Right lobe of liver (tissue), 6 donors: ENCODE results near the gene TMEM175. TPM values are rescaled to one million over a fixed set of nuclear protein-coding genes. Genes with fewer than 3 reads are reported as not detected.
A peak's percentile ranks its signal among the peaks of the same experiment; 100 is the strongest.

ENCODE experiments used
- ATAC-seq, 4 donors: fragments of 200-7000 bp; cut with Tn5 transposase; one replicate each; pipeline ENCODE4 v1.9.1; 2020; ENCODE audit warnings: mild to moderate bottlenecking in 4 of 4, moderate library complexity in 4 of 4
- DNase-seq, 3 donors: peaks; one replicate each; pipeline ENCODE4 v3.0.0-alpha.2; 2020
- H3K27ac ChIP-seq, 3 donors: fragments of 200-600 bp; one replicate each; pipeline ENCODE4 v1.8.0; 2022
- H3K27me3 ChIP-seq, 2 donors: fragments of 200-600 bp; one replicate each; pipeline ENCODE4 v1.8.0; 2022
- H3K36me3 ChIP-seq, 4 donors: fragments of 200-600 bp; sonication (generic) in 1 of 4; one replicate each; pipeline versions ENCODE4 v1.5.1 to v1.8.0; 2017 to 2022; ENCODE audit warnings: control low read depth in 1 of 4
- H3K4me1 ChIP-seq, 4 donors: fragments of 200-600 bp; sonication (generic) in 1 of 4; one replicate each; pipeline versions ENCODE4 v1.5.1 to v1.8.0; 2017 to 2022; ENCODE audit warnings: control low read depth in 1 of 4
- H3K4me3 ChIP-seq, 3 donors: fragments of 200-600 bp; one replicate each; pipeline ENCODE4 v1.8.0; 2022
- H3K9me3 ChIP-seq, 4 donors: fragments of 200-600 bp; sonication (generic) in 1 of 4; one replicate each; pipeline versions ENCODE4 v1.5.1 to v1.8.0; 2017 to 2022; ENCODE audit warnings: control low read depth in 1 of 4
- POLR2A ChIP-seq: fragments of 450-650 bp; IDR thresholded peaks from one replicate; pipeline ENCODE4 v1.6.1; 2017; ENCODE audit warnings: antibody characterized with exemption, mild to moderate bottlenecking
- WGBS: methylation state at CpG from one replicate; pipeline ENCODE4 v1.1.6; 2018; ENCODE audit warnings: low coverage, low lambda C conversion rate; ENCODE audit not compliant: insufficient coverage; ENCODE audit errors: missing lambda C conversion rate; 5-methylcytosine and 5-hydroxymethylcytosine counted together
- intact Hi-C, 2 donors: fragments of 100-400 bp; cut with DNase I; formaldehyde crosslinking; loops; one replicate each; pipeline versions ENCODE4 v1.11.2 to v1.14.1; 2022
- total RNA-seq, 6 experiments: library from RNA; depleted of rRNA in 2 of 6; stranded (reverse); fragments of >200 nt in 2 of 6; fragmentation: NEBNext Ultra II Directional in 3 of 6; extraction: Animal tissue kit (Norgen Biotek cat#: 25700) in 3 of 6; gene quantifications; one replicate each; pipeline versions ENCODE4 v1.1.0 to v1.2.4, GENCODE V29; 2016 to 2023
- TF ChIP-seq, protein P1 (sequence below), 4 donors: fragments of 200-600 bp in 3 of 4; fragments of 450-650 bp in 1 of 4; IDR thresholded peaks; one replicate each; pipeline versions ENCODE4 v1.5.1 to v1.8.0; 2016 to 2022; ENCODE audit warnings: antibody characterized with exemption in 4 of 4, mild to moderate bottlenecking in 2 of 4
- donor health status: DM: no; HTN: yes; CAD: no.
- donor health status: DM: no; HTN: no; CAD: no.
- donor health status: DM: no; HTN: no; CAD: no.
- donor health status: DM: no; HTN: yes; CAD: no.
- donor health status: DM: no; HTN: yes; CAD: no.

Gene TMEM175
- total RNA-seq, 6 experiments from 2014 or later: 22.0 to 31.8 (median 23.6) TPM

DNA sequence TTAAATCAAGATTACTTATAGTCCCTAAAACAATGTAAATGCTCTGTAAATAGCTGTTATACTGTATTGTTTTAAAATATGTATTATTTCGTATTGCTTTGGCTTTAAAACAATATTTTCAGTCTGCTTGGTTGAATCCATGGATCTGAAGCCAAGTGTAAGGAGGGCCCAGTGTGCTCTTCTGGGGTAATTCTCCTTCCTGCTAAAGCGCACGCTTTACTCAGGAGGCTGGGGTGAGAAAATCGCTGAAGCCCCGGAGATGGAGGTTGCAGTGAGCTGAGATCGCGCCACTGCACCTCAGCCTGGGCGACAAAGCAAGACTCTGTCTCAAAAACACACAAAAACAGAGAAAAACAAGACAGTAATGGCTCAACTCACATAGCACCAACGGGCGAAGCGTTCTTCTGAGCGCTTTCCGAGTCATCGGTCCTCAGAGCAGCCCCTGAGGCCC, 54.2 kb downstream of the TMEM175 start:
- H3K27ac ChIP-seq: peak overlapping the region; percentile 16 to 81 (median 73)
- H3K36me3 ChIP-seq: peaks cover 0 to 16% (median 4%) of the 10 kb centered on the region in 4 donors
- peak in 3 of 4 donors; percentile 1 to 2 (median 1) for ATAC-seq
- H3K4me1 ChIP-seq: peaks cover 0 to 27% (median 11%) of the 10 kb centered on the region in 4 donors
- H3K27me3 ChIP-seq: no peaks in the 10 kb centered on the region
- TF ChIP-seq POLR2A: no peak
- TF ChIP-seq, protein P1, sequence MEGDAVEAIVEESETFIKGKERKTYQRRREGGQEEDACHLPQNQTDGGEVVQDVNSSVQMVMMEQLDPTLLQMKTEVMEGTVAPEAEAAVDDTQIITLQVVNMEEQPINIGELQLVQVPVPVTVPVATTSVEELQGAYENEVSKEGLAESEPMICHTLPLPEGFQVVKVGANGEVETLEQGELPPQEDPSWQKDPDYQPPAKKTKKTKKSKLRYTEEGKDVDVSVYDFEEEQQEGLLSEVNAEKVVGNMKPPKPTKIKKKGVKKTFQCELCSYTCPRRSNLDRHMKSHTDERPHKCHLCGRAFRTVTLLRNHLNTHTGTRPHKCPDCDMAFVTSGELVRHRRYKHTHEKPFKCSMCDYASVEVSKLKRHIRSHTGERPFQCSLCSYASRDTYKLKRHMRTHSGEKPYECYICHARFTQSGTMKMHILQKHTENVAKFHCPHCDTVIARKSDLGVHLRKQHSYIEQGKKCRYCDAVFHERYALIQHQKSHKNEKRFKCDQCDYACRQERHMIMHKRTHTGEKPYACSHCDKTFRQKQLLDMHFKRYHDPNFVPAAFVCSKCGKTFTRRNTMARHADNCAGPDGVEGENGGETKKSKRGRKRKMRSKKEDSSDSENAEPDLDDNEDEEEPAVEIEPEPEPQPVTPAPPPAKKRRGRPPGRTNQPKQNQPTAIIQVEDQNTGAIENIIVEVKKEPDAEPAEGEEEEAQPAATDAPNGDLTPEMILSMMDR (IDR thresholded peaks at IDR 0.05): no peak
- no peaks in the 10 kb centered on the region for H3K9me3 ChIP-seq
- WGBS: 1% methylated on average over 7 of the region's 14 CpGs
- peak overlapping the region; percentile 58 to 80 (median 72) for H3K4me3 ChIP-seq
- intact Hi-C loops: no loop called here
- DNase-seq: no peak

DNA sequence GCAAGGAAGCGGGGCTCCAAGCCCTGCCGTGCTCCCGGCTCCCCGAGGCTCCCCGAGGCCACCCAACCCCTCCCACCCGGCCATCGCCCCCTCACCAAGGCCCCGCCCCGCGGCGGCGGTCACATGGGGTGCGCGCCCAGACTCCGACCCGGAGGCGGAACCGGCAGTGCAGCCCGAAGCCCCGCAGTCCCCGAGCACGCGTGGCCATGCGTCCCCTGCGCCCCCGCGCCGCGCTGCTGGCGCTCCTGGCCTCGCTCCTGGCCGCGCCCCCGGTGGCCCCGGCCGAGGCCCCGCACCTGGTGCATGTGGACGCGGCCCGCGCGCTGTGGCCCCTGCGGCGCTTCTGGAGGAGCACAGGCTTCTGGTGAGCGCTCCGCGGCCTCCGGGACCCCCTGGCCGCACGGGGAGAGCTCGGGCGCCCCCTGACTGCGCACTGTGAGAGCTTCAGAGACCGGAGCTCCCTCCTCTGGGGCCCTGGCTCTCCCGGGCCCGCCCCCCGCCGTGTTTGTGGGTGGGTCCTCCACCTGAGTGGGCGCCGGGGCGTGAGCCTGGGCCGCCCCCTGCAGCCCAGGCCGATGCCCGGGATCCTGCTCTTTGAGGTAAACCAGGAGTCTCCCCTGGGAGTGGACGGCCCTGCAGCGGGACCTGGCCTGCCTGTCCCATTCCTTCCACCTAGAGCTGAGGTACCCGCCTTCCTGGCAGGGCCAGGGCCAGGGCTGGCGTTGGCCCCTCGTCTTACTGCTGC, 54.8 kb downstream of the TMEM175 start, which contains the start of gene IDUA:
Gene IDUA (plus strand): TSS at position 166 of the 745 bp plus-strand sequence. CDS start 41 bp downstream, at position 207.
- DNase-seq (peak; percentile 89 to 94 (median 93)), ATAC-seq (peak; percentile 62 to 81 (median 73))
- H3K36me3 ChIP-seq: peaks cover 0 to 17% (median 4%) of the 10 kb centered on the region in 4 donors
- H3K9me3 ChIP-seq: no peaks in the 10 kb centered on the region
- H3K4me3 ChIP-seq: peak within 1 kb of the TSS; percentile 58 to 80 (median 72)
- H3K4me1 ChIP-seq: peaks cover 0 to 29% (median 13%) of the 10 kb centered on the region in 4 donors
- intact Hi-C loops: no loop called here
- no peaks in the 10 kb centered on the region for H3K27me3 ChIP-seq
- whole genome bisulfite sequencing: 0% methylated on average over 3 of the region's 69 CpGs
- TF ChIP-seq POLR2A: peak; percentile 70
- TF ChIP-seq, protein P1 (IDR thresholded peaks at IDR 0.05): peak; percentile 42 to 60 (median 50)
- H3K27ac ChIP-seq: peak within 1 kb of the TSS; percentile 16 to 81 (median 73)

DNA sequence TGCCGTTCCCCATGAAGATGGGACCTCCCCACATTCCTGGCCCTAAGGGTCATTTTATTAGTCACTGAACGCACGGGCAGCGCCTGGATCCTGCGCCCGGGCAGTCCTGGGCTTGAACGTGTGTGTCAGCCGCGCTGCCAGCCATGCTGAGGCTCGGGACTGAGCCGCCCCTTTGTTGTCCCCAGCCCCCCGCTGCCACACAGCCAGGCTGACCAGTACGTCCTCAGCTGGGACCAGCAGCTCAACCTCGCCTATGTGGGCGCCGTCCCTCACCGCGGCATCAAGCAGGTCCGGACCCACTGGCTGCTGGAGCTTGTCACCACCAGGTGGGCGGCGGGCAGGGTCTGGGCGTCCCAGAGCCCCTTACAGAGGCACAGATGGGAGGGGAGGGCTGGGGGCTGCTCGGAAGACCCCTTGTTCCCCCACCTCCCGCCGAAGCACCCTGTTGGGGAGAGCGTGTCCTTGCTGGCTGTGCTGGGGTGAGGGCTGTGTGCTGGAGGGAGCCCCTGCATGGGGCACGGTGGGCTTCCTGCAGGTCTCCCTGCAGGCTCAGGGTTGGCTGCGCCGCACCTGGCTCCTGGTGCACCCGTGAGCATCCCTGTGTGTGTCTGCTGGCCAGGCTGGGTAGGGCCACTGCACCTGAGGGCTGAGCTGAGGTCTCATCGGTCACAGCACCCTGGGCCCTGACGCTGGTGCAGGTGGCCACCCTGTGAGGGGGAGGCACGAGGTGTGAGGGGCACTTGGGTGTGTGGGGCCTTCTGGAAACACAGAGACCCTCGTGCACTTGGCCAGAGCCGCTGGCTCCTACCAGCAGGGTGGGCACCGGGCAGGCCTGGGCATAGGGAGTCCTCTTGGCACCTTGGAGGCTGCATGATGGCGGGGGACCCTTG, 55.6 kb downstream of the TMEM175 start:
- peaks cover 0 to 29% (median 13%) of the 10 kb centered on the region in 4 donors for H3K4me1 ChIP-seq
- peak overlapping the region; percentile 58 to 80 (median 72) for H3K4me3 ChIP-seq
- H3K36me3 ChIP-seq: peaks cover 0 to 17% (median 4%) of the 10 kb centered on the region in 4 donors
- WGBS: 31% methylated on average over 17 of the region's 37 CpGs
- ATAC-seq: no peak
- DNase-seq: no peak
- H3K27ac ChIP-seq: peak overlapping the region in 2 of 3 donors; percentile 2 to 81
- no peak for TF ChIP-seq POLR2A
- TF ChIP-seq, protein P1 (IDR thresholded peaks at IDR 0.05): no peak
- intact Hi-C loops: no loop called here
- no peaks in the 10 kb centered on the region for H3K9me3 ChIP-seq
- H3K27me3 ChIP-seq: no peaks in the 10 kb centered on the region
